AG09319 (cell line): Measurements from ENCODE around the gene DOCK3.

Experiments used
- DNase-seq: peaks from one replicate; pipeline ENCODE4 v3.0.0-alpha.2; 2010; ENCODE audit warnings: low read depth; ENCODE audit errors: extremely low read depth
- CTCF ChIP-seq: IDR thresholded peaks from 2 replicates; pipeline ENCODE4 v1.5.1; 2011; ENCODE audit warnings: low read depth, mild to moderate bottlenecking, inconsistent platforms, low read length, moderate library complexity

DOCK3 gene

DNA sequence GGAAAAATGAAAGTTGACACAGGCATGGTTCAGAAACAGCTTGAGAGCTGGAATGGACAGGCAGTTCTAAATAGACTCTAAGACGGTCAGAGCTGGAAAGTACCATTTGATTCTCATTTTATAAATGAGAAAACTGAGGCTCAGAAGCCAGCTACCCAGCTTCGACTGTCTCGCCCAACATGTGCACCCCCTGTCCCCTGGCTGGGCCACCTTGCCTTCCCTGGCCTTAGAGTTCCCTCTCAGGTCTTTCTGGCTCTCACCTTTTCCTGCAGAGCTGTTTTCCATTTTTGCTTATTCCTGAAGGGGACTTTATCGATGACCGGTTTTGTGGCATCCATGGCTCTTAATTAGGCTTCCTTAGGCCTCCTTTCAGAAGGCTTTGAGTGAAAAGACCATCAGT lies 17.3 kb upstream of the DOCK3 start:
- no peak for TF ChIP-seq CTCF
- DNase-seq = no peak

- no peak for DNase-seq
- TF ChIP-seq CTCF = no peak
Measured at GRCh38 chr3:50657816-50658215, 16.9 kb upstream of the DOCK3 start.

DNA sequence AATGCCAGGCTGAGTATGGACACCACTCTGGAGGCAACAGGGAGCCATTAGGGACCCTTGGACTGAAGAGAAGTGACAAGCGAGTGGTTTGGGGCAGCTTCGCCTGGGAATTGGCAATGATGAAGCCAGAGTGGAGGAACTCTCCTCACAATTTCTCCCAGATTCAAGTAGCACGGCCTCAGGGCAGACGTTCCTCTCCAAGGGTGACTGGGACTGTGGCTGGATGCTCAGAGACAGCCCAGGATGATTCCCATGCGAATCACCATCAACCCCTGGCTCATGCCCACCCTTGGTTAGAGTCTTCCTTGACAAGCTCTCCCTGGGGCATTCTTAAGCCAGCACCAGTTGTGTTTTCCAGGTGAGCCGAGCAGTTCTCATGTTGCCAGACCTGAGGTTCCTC lies 16.3 kb upstream of the DOCK3 start:
- DNase-seq = no peak
- TF ChIP-seq CTCF = no peak

DNA sequence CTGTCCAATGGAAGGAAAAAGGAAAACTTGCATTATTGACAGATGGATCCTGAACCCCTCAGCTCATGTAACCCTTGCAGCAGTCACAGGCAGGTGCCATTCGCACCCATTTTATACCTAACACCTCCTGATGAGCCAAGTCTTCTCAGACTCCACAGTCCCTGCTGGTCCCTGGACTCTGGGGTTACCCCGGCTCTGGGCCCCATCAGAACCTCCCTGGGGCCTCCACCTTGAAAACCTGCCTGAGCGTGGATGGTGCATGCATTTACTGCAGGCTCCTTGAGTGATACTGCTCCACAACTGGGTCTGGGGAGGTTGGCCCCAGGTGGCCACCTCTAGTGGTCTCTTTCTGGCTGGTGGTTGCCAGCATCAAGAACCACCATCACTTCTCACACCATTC lies 15.9 kb upstream of the DOCK3 start:
- no peak for DNase-seq
- TF ChIP-seq CTCF = no peak

- TF ChIP-seq CTCF = no peak
- DNase-seq = no peak
Measured at GRCh38 chr3:50660386-50660785, 14.3 kb upstream of the DOCK3 start.

GRCh38 chr3:50661321-50661837 lies 13.3 kb upstream of the DOCK3 start:
- TF ChIP-seq CTCF = no peak
- DNase-seq = no peak

- no peak for DNase-seq
Measured at GRCh38 chr3:50662408-50662807, 12.3 kb upstream of the DOCK3 start.

More at GRCh38 chr3:50662408-50662807, 12.3 kb upstream of the DOCK3 start:
- TF ChIP-seq CTCF = no peak
